ENCODE data around the gene CLSTN1.
"Not testable (repeated sequence)": the region's sequence is repeated elsewhere in the genome, so short reads cannot be mapped to it uniquely, and the experiment has no call there.

The CLSTN1 gene

GRCh38 chr1:9760824-9761223, 62.9 kb downstream of the CLSTN1 start:
- no peak for DNase-seq

GRCh38 chr1:9759939-9760338, 63.8 kb downstream of the CLSTN1 start:
- no peak for DNase-seq

GRCh38 chr1:9758559-9759121, 65.1 kb downstream of the CLSTN1 start:
- no peak for DNase-seq

GRCh38 chr1:9755441-9755995, 68.2 kb downstream of the CLSTN1 start:
- no peak for DNase-seq

GRCh38 chr1:9753121-9753531, 70.6 kb downstream of the CLSTN1 start:
- no peak for DNase-seq

- no peak for DNase-seq
Observed at GRCh38 chr1:9751971-9752370, 71.8 kb downstream of the CLSTN1 start.

- DNase-seq = no peak
Observed at GRCh38 chr1:9749361-9749760, 74.4 kb downstream of the CLSTN1 start.

- not testable (repeated sequence) for DNase-seq
Observed at GRCh38 chr1:9748391-9748790, 75.4 kb downstream of the CLSTN1 start.

- DNase-seq = no peak
Observed at GRCh38 chr1:9746651-9747050, 77.1 kb downstream of the CLSTN1 start.

GRCh38 chr1:9746211-9746610, 77.6 kb downstream of the CLSTN1 start:
- no peak for DNase-seq

- DNase-seq = no peak
Observed at GRCh38 chr1:9744106-9744799, 79.5 kb downstream of the CLSTN1 start.

GRCh38 chr1:9737671-9738070, 86.1 kb downstream of the CLSTN1 start:
- DNase-seq = no peak

GRCh38 chr1:9737057-9737456, 86.7 kb downstream of the CLSTN1 start:
- DNase-seq = no peak

- DNase-seq = no peak
Observed at GRCh38 chr1:9736241-9736640, 87.5 kb downstream of the CLSTN1 start.

GRCh38 chr1:9735800-9736199, 88.0 kb downstream of the CLSTN1 start:
- DNase-seq = no peak

- no peak for DNase-seq
Observed at GRCh38 chr1:9733160-9733789, 90.5 kb downstream of the CLSTN1 start.

GRCh38 chr1:9732123-9732971, 91.4 kb downstream of the CLSTN1 start:
- DNase-seq = no peak

- DNase-seq = no peak
Observed at GRCh38 chr1:9731561-9731960, 92.2 kb downstream of the CLSTN1 start.

GRCh38 chr1:9731051-9731537, 92.7 kb downstream of the CLSTN1 start:
- DNase-seq = no peak

- no peak for DNase-seq
Observed at GRCh38 chr1:9730096-9730901, 93.5 kb downstream of the CLSTN1 start.

GRCh38 chr1:9729523-9729922, 94.2 kb downstream of the CLSTN1 start:
- no peak for DNase-seq
